ENCODE results near the gene ZDHHC16. TPM values are rescaled to one million over a fixed set of nuclear protein-coding genes. Genes with fewer than 3 reads are reported as not detected.
"Not testable (repeated sequence)": the region's sequence is repeated elsewhere in the genome, so short reads cannot be mapped to it uniquely, and the experiment has no call there.

Gene ZDHHC16
- total RNA-seq, 1 experiment from 2014 or later: 25.5 TPM

DNA sequence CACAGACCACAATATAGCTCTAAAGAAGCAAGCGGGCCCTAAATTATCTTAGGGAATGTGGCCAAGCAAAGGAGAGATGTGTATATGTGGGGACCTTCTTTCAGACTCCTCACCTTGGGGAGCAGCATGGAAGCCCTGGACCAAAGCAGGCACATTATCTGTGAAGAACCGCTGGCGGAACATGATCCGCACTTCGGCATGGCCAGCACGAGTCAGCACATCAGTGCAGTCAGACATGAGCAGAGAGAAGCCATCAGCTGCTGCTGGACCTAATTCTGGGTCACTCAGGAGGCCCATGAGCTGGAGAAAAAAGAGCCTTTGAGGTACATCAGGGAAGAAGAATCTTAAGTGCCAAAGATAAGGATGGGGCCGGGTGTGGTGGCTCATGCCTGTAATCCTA is 14.0 kb downstream of the ZDHHC16 start:
- DNase-seq: no peak
- Histone ChIP-seq H3K36me3 (ENCODE audit: insufficient read depth, low read length) (peaks cover 13% of the 10 kb centered on the region; the same call in 1 of the 2 replicates), H3K9ac (ENCODE audit: low read length) (no peak overlapping the region), H4K20me1 (ENCODE audit: insufficient read depth, low read depth, low read length) (no peaks in the 10 kb centered on the region), H3K79me2 (ENCODE audit: low read length) (no peaks in the 10 kb centered on the region), H2AFZ (ENCODE audit: low read length) (no peak overlapping the region), H3K27ac (ENCODE audit: low read length) (no peak overlapping the region), H3K27me3 (ENCODE audit: low read length) (no peaks in the 10 kb centered on the region), H3K4me1 (ENCODE audit: low read length) (no peaks in the 10 kb centered on the region), H3K9me3 (ENCODE audit: low read length) (no peaks in the 10 kb centered on the region), H3K4me3 (ENCODE audit: low read length) (no peak overlapping the region), H3K9me2 (replicated peaks; ENCODE audit: insufficient read depth, low read length) (no peaks in the 10 kb centered on the region), H3K4me2 (ENCODE audit: low read depth, low read length, poor library complexity, severe bottlenecking) (no peak overlapping the region)

DNA sequence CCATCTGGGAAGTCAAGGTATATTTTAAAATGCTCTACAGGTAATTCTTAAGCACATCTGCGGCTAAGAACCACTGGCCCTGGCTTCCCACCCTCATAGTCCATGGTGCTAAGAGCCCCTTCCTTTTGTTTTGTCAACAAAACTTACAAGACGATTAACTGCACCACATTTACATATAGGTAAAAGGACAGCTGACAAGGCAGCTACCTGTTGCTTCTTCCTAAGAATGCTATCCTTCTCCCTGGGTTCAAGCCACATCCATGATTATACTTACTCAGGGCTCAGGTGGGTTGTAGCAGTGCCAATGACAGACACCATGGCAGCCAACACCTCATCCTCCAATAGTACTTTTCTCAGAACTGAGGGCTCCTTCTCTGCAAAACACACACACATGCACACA is 16.3 kb downstream of the ZDHHC16 start:
- H3K79me2 ChIP-seq (ENCODE audit: low read length): no peaks in the 10 kb centered on the region
- no peaks in the 10 kb centered on the region for H3K4me1 ChIP-seq (ENCODE audit: low read length)
- no peaks in the 10 kb centered on the region for H3K27me3 ChIP-seq (ENCODE audit: low read length)
- H3K4me2 ChIP-seq (ENCODE audit: low read depth, low read length, poor library complexity, severe bottlenecking): no peak overlapping the region
- no peak overlapping the region for H3K4me3 ChIP-seq (ENCODE audit: low read length)
- no peak overlapping the region for H3K9ac ChIP-seq (ENCODE audit: low read length)
- DNase-seq: no peak
- H2AFZ ChIP-seq (ENCODE audit: low read length): no peak overlapping the region
- no peak overlapping the region for H3K27ac ChIP-seq (ENCODE audit: low read length)
- H3K9me2 ChIP-seq (replicated peaks; ENCODE audit: insufficient read depth, low read length): no peaks in the 10 kb centered on the region
- H3K9me3 ChIP-seq (ENCODE audit: low read length): no peaks in the 10 kb centered on the region
- no peaks in the 10 kb centered on the region for H4K20me1 ChIP-seq (ENCODE audit: insufficient read depth, low read depth, low read length)
- H3K36me3 ChIP-seq (ENCODE audit: insufficient read depth, low read length): peaks cover 13% of the 10 kb centered on the region; the same call in 1 of the 2 replicates

DNA sequence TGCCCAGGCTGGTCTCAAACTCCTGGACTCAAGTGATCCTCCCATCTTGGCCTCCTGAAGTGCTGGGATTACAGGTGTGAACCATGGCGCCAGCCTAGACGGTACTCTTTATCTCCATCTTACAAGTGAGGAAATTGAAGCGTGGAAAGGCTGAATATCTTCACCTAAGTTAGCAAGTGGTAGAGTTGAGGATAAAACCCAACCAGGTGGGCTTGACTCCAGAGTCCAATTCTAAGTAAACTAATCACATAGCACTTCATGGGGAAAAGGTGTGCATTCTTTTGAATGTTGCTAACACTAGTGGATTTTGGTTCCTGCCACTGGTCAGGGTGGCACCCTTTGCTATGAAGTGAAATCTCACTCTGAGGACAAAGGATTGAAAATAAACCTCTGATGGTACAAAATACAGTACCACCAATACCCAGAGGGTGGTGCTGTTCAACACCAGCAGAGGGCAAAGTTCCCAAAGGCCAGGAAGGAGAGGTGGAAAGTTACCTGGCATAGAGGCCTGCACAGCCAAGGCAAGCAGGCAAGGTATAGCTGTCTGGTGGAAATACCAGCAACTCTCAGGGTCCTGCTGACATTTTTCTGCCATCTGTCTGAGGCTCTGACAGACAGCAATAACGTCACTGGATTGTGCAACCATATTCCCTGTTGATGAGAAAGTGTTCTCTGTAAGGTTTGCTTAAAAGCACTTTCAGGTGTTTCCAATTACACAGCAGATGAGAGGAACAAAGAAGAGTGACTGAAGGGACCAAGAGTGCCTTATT is 17.6 kb downstream of the ZDHHC16 start:
- H3K27me3 ChIP-seq (ENCODE audit: low read length): no peaks in the 10 kb centered on the region
- no peaks in the 10 kb centered on the region for H3K79me2 ChIP-seq (ENCODE audit: low read length)
- no peaks in the 10 kb centered on the region for H3K9me3 ChIP-seq (ENCODE audit: low read length)
- peaks cover 13% of the 10 kb centered on the region; the same call in 1 of the 2 replicates for H3K36me3 ChIP-seq (ENCODE audit: insufficient read depth, low read length)
- H3K9me2 ChIP-seq (replicated peaks; ENCODE audit: insufficient read depth, low read length): no peaks in the 10 kb centered on the region
- H2AFZ ChIP-seq (ENCODE audit: low read length): no peak overlapping the region
- no peaks in the 10 kb centered on the region for H4K20me1 ChIP-seq (ENCODE audit: insufficient read depth, low read depth, low read length)
- no peak overlapping the region for H3K4me2 ChIP-seq (ENCODE audit: low read depth, low read length, poor library complexity, severe bottlenecking)
- H3K27ac ChIP-seq (ENCODE audit: low read length): no peak overlapping the region
- H3K9ac ChIP-seq (ENCODE audit: low read length): no peak overlapping the region
- DNase-seq: peak; percentile 66
- H3K4me3 ChIP-seq (ENCODE audit: low read length): no peak overlapping the region
- H3K4me1 ChIP-seq (ENCODE audit: low read length): no peaks in the 10 kb centered on the region

DNA sequence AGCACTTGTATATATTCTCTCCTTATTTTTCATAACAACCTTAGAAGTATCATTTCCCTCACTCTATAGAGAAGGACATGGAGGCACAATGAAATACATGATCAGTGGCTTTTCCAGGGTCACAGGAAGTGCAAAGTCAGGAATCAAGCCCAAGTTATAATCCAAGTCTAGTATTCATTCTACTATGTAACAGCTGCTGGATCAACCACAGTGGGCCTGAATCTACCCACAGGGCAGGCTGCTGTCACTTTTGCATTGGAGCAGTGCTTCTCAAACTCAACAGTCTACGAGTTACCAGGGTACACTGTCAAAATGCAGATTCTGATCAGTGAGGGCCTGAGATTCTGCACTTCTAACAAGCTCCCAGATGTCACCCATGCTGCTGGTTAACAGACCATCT is 18.3 kb downstream of the ZDHHC16 start:
- Histone ChIP-seq H3K4me2 (ENCODE audit: low read depth, low read length, poor library complexity, severe bottlenecking) (no peak overlapping the region), H3K27ac (ENCODE audit: low read length) (no peak overlapping the region), H3K4me1 (ENCODE audit: low read length) (no peaks in the 10 kb centered on the region), H3K27me3 (ENCODE audit: low read length) (no peaks in the 10 kb centered on the region), H2AFZ (ENCODE audit: low read length) (no peak overlapping the region), H3K9me3 (ENCODE audit: low read length) (no peaks in the 10 kb centered on the region), H3K79me2 (ENCODE audit: low read length) (no peaks in the 10 kb centered on the region), H3K9me2 (replicated peaks; ENCODE audit: insufficient read depth, low read length) (no peaks in the 10 kb centered on the region), H3K36me3 (ENCODE audit: insufficient read depth, low read length) (peaks cover 8% of the 10 kb centered on the region; the same call in 1 of the 2 replicates), H3K4me3 (ENCODE audit: low read length) (no peak overlapping the region), H4K20me1 (ENCODE audit: insufficient read depth, low read depth, low read length) (no peaks in the 10 kb centered on the region), H3K9ac (ENCODE audit: low read length) (no peak overlapping the region)
- DNase-seq: no peak

DNA sequence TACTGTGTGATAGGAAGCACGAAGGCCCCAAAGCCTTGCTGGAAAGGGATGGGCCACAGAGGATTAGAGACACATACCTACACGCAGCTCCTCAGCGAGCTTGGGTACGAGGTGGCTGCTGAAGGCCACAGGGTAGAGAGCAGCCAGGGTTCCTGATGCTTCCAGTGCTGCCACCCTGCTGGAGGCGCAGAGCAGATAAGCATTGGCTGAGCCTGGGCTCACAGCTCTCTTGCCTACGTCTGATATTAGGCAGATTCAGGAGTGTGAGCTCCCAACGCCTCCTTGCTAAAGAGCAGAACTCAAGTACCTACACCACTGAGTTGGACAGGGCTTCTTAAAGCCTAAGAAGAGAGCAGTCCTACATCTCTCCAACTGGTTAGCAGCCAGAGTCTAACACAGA is 20.0 kb downstream of the ZDHHC16 start:
- Histone ChIP-seq H4K20me1 (ENCODE audit: insufficient read depth, low read depth, low read length) (no peaks in the 10 kb centered on the region), H2AFZ (ENCODE audit: low read length) (no peak overlapping the region), H3K9ac (ENCODE audit: low read length) (no peak overlapping the region), H3K4me1 (ENCODE audit: low read length) (no peaks in the 10 kb centered on the region), H3K9me2 (replicated peaks; ENCODE audit: insufficient read depth, low read length) (no peaks in the 10 kb centered on the region), H3K79me2 (ENCODE audit: low read length) (no peaks in the 10 kb centered on the region), H3K27me3 (ENCODE audit: low read length) (no peaks in the 10 kb centered on the region), H3K36me3 (ENCODE audit: insufficient read depth, low read length) (peaks cover 8% of the 10 kb centered on the region; the same call in 1 of the 2 replicates), H3K4me2 (ENCODE audit: low read depth, low read length, poor library complexity, severe bottlenecking) (no peak overlapping the region), H3K9me3 (ENCODE audit: low read length) (no peaks in the 10 kb centered on the region), H3K27ac (ENCODE audit: low read length) (no peak overlapping the region), H3K4me3 (ENCODE audit: low read length) (no peak overlapping the region)
- DNase-seq: no peak

DNA sequence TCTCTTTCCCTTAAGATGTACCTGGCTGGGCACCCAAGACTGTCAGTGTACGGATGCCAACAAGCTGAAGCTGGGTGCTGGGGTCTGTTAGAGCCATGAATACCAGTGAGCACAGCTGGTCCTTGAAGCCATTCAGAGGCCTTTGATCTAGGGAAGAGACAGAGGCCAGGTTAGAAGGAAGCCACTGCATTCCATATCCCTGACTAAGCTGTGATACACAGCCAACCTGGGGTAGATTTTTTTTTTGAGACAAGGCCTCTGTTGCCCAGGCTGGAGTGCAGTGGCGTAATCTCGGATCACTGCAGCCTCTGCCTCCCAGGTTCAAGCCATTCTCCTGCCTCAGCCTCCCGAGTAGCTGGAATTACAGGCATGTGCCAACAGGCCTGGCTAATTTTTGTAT is 20.8 kb downstream of the ZDHHC16 start:
- Histone ChIP-seq H3K27ac (ENCODE audit: low read length) (no peak overlapping the region), H4K20me1 (ENCODE audit: insufficient read depth, low read depth, low read length) (no peaks in the 10 kb centered on the region), H3K4me1 (ENCODE audit: low read length) (no peaks in the 10 kb centered on the region), H2AFZ (ENCODE audit: low read length) (no peak overlapping the region), H3K4me2 (ENCODE audit: low read depth, low read length, poor library complexity, severe bottlenecking) (no peak overlapping the region), H3K4me3 (ENCODE audit: low read length) (no peak overlapping the region), H3K27me3 (ENCODE audit: low read length) (no peaks in the 10 kb centered on the region), H3K9ac (ENCODE audit: low read length) (no peak overlapping the region), H3K36me3 (ENCODE audit: insufficient read depth, low read length) (peaks cover 8% of the 10 kb centered on the region; the same call in 1 of the 2 replicates), H3K9me2 (replicated peaks; ENCODE audit: insufficient read depth, low read length) (no peaks in the 10 kb centered on the region), H3K9me3 (ENCODE audit: low read length) (no peaks in the 10 kb centered on the region), H3K79me2 (ENCODE audit: low read length) (no peaks in the 10 kb centered on the region)
- no peak for DNase-seq

DNA sequence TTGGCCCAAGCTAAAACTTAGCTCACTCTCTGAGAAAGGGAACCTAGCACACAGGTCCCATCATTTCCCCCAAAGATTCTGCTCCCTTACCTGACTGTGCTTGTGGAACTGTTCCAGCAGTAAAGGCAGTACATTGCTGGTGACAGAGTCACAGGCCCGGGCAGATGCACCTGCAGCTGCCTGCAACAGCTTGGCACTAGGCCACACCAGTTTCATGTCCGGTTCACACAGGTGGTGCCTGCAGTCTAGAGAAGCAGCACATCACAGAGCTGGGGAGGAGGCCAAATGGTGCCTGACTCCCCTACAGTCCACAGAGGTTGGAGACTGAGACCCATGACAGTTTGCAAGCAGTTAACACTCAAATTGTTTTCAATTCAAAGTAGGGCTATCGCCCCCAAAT is 22.2 kb downstream of the ZDHHC16 start:
- Histone ChIP-seq H3K27me3 (ENCODE audit: low read length) (no peaks in the 10 kb centered on the region), H3K9ac (ENCODE audit: low read length) (no peak overlapping the region), H3K36me3 (ENCODE audit: insufficient read depth, low read length) (no peaks in the 10 kb centered on the region), H3K4me3 (ENCODE audit: low read length) (no peak overlapping the region), H3K9me3 (ENCODE audit: low read length) (no peaks in the 10 kb centered on the region), H3K27ac (ENCODE audit: low read length) (no peak overlapping the region), H4K20me1 (ENCODE audit: insufficient read depth, low read depth, low read length) (no peaks in the 10 kb centered on the region), H2AFZ (ENCODE audit: low read length) (no peak overlapping the region), H3K79me2 (ENCODE audit: low read length) (no peaks in the 10 kb centered on the region), H3K4me1 (ENCODE audit: low read length) (no peaks in the 10 kb centered on the region), H3K4me2 (ENCODE audit: low read depth, low read length, poor library complexity, severe bottlenecking) (no peak overlapping the region), H3K9me2 (replicated peaks; ENCODE audit: insufficient read depth, low read length) (no peaks in the 10 kb centered on the region)
- no peak for DNase-seq

DNA sequence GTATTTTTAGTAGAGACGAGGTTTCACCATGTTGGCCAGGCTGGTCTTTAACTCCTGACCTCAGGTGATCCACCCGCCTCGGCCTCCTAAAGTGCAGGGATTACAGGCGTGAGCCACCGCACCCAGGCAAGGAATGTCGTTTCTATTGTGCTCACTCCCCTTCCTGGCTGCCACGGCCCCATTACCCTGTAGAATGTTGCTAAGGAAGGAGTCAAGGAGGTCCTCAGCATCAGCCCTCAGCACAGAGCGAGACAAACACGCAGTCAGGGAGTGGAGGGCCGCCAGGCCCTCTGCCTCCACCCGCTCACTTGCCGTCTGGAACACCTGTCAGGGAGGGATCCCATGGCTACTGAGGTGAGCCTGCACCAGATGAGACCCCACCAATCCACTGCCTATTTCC is 22.8 kb downstream of the ZDHHC16 start:
- H4K20me1 ChIP-seq (ENCODE audit: insufficient read depth, low read depth, low read length); H2AFZ ChIP-seq (ENCODE audit: low read length); DNase-seq; H3K9me2 ChIP-seq (replicated peaks; ENCODE audit: insufficient read depth, low read length); H3K36me3 ChIP-seq (ENCODE audit: insufficient read depth, low read length); H3K27me3 ChIP-seq (ENCODE audit: low read length); H3K4me2 ChIP-seq (ENCODE audit: low read depth, low read length, poor library complexity, severe bottlenecking); H3K9me3 ChIP-seq (ENCODE audit: low read length); H3K4me1 ChIP-seq (ENCODE audit: low read length); H3K79me2 ChIP-seq (ENCODE audit: low read length); H3K4me3 ChIP-seq (ENCODE audit: low read length); H3K9ac ChIP-seq (ENCODE audit: low read length); H3K27ac ChIP-seq (ENCODE audit: low read length): not testable (repeated sequence)

Measured in Karpas-422 (cell line).